Stimulated activated CD8-positive, alpha-beta memory T cell treated with anti-CD3 and anti-CD28 coated beads, Interleukin-4, amount 100 ng/mL, for 48 hours (primary cell): ENCODE data around the gene SETD1A.

ENCODE experiments used
- DNase-seq: peaks from one replicate; pipeline ENCODE4 v3.0.0-alpha.2; 2020

SETD1A gene

DNA sequence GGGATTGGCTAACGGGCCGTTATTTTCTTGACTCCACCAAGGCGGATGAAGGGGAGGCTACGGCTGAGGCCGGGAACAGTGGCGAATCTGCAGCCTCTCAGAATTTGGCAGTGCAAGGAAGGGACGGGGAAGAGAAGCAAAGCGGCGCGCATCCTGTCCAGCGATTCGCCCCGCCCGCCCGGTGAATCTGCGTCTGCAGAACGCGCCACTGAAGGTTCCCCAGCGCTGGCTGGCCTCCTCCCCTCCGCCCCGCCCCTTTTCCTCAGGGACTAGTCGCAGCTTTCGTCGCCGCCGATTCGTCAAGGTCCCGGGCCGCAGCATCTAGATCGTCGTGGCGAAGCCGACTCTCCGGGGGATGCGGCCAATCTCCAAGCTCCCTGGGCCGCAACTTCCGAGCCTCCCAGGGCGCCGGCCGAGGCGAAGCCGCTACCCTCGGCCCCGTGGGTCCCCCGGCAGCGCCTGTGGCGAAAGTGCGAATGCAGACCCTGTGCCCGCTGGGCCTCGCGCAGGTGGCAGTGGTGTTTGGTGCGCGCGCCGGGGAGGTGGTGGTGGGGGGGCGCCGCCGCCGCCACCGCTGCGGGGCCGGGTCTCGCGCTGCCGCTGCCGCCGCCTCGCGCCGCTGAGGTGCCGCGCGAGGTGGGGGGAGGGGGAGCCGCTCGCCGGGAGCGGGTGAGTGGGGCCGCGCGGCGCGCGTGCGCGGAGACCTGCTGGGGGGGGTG is at the start of gene SETD1A:
Gene SETD1A (plus strand): TSS at position 299 of the 719 bp plus-strand sequence. CDS start 978 bp downstream, outside the sequence.
- DNase-seq = peak; percentile 99

DNA sequence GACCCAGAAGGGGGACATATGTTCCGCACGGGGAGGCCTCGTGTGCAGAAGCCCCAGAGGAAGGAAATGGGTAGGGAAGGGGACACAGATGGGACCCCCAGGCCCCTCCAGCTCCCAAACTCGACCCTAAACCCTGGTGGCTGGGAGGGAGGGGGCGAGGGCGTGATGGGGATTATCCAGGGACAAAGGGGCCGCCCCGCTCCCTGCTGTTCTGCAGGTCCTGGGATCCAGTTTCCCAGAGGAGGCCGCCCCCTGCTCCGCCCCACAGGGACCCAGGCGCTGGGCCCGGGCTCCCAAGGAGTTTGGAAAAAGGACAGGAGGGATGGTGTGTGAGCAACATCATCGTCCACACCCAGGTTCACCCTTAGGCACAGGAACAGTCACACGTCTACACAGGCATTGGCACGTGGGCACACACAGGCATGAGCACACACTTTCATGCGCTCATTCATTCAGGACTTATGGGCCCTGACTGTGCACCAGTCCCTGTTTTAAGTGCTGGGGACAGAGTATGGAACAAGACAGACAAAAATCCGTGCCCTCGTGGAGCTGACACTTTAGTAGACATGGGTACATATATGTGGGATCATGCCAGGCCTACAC is 47.0 kb upstream of the SETD1A start:
- no peak for DNase-seq

- no peak for DNase-seq
Measured at GRCh38 chr16:30912794-30913412, 44.7 kb upstream of the SETD1A start.

- no peak for DNase-seq
Measured at GRCh38 chr16:30914830-30915229, 42.7 kb upstream of the SETD1A start.

- no peak for DNase-seq
Measured at GRCh38 chr16:30918614-30919013, 38.9 kb upstream of the SETD1A start.

DNA sequence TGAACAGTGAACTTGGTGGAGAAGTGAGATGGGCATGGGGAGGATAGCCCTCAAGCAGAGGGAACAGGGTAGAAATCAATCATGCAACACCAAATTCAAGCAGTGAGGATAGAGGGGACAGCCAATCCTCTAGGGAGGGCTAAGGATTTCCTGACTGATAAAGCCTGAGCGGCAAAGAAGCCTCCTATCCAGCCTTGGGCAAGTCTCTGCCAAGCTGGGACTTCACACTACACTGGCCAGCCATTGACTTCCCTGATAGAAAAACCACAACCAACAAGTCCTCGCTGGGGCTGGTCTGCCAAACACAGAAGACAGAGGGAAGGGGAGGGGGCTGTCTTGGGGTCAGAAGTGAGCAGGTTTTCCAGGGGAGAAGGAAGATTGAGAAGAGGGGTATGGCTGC is 36.7 kb upstream of the SETD1A start:
- no peak for DNase-seq

DNA sequence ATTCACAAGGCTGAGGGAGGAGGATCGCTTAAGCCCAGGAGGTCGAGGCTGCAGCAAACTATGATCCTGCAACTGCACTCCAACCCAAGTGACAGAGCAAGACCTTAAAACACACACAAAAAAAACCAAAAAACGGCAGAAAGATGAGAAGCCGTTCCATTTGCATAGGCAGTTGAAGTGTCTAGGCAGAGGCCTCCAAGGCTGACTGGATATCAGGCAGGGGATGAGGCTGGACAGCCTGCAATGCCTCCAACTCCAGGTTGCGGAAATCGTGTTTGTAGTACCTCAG is 36.2 kb upstream of the SETD1A start:
- DNase-seq = no peak

- peak; percentile 92 for DNase-seq
Measured at GRCh38 chr16:30921748-30922419, 35.7 kb upstream of the SETD1A start.

DNA sequence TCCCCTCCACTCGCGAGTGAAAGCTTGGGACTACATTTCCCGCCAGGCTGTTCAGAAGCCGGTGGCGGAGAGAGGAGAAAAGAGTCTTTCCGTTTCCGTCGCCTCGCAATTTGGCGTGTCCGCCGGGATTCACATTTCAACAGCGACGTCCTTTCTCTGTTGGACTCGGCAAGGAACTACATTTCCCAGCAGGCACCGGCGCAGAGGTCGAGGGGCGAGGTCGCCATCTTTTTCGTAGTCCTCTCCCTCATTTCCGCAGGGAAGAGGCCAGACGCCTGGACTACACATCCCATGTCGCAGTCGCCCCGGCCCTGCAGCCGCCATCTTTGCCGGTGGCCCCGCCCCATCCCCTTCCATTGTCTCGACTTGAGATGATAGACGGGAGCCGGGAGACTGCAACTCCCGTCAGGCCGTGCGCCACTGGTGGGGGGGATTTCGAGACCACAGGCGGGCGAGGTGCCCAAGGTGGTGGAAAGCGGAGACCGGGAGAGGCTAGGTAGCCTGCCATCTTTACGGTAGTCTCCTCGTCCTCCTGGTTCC is 35.1 kb upstream of the SETD1A start:
- DNase-seq = peak; percentile 99

GRCh38 chr16:30922960-30923535 is 34.5 kb upstream of the SETD1A start:
- DNase-seq = peak; percentile 97

DNA sequence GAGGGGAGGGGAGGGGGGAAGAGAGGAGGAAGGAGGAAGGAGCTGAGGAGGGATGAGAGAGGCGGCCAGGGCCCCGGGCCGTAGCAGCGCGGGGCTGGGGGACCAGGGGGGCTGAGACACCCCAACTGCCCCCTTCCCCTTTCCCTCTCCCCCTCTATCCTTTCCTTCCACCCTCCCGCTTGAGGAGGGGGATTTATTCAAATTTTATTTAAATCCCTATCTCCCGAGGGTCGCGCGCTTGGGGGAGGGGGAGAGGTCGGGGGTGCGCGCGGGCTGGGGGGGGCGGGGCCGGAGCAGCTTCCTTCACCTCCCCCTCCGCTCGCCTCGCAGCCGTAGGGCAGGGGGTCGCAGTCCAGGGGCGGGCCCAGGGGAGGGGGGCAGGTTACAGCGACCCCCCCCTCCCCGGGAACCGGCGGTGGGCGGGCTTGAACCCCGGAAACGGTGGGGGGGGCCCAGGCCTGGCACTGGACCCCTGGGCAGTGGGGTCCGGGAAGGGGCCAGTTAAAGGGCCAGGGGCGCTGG is 33.9 kb upstream of the SETD1A start, which contains the start of gene FBXL19:
Gene FBXL19 (plus strand): TSS at position 19 of the 522 bp plus-strand sequence. CDS start 2,183 bp downstream, outside the sequence.
- no peak for DNase-seq

DNA sequence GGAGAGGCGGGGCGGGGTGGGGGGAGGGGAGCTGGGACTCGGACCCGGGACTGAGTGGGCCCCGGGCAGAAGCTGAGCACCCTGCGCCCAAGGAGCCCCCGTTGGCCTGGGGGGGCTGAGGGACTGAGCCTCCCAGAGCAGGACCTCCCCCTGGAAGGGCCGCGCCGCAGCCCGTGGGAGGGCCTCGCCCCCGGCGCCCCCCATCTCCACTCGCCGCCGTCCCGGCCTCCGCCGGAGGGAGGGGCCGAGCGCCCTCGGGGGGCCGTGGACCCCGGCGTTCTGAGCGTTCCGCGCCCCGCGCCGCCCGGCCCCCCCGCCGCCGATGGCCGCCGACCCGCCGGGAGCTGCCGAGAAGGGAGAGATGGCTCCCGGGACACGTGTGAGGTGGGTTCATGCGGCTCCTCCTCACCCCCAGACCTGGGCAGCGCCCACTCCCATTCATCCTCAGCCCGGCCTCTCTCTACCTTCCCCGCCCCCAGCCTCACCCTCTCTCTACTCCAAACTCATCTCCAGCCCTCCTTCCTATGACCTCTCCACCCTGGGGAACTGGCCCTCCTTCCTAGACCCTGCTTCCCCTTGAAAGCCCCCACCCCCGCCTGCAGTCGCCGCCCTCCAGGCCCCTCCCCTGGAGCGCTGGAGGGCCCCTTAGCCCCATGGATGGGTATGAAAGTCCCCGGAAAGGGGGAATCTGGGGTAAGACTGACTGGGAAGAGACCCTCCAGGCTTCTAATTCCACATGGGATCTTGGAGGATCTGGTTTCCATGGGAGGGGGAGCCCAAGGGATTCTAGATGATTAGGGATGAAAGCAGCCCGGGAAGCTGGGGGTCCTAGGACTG is 33.3 kb upstream of the SETD1A start:
- peak; percentile 40 for DNase-seq

DNA sequence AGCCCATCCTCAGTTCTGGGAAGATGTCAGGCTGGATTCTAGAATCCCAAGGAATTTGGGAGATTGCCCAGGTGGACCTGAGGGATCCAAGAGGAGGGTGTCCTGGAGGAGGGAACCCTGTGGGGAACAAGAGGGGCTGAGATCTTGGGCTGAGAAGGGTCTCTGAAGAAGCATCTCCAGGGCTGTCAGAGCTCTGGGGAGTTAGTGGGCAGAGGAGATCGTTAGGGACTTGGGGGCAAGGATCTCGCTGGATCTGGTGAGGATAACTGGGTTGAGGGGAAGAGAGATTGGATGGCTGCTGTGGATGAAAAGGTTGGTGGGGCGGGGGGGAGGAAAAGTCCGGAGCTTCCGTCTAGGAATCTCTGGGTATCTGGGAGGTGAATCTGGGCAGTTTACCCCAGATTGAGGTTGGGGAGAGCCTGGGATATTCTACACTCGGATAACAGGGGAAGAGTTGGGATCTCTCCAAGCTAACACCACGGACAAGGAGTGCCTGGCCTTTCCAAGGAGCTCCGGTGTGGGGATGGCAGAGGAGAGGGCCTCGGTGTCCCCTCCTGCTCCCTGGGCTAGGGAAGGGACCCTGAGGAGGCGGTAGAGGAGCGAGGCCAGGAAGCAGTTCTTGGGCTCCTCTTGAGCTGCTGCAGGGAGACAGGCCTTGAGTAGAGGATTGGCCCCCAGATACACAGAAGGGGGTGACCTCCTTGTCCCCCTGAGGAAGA is 32.5 kb upstream of the SETD1A start:
- no peak for DNase-seq

DNA sequence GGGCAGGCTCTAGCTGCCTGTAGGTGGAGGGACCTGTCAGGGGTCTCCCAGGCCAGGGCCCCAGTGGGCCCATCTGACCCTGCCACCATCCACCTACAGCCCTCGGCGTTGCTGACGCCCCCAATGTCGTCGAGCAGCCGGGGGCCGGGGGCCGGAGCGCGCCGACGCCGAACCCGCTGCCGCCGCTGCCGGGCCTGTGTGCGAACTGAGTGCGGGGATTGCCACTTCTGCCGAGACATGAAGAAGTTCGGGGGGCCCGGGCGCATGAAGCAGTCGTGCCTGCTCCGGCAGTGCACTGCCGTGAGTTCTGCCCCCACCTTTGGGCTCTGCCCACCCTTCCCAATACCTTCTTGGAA is 31.9 kb upstream of the SETD1A start:
- no peak for DNase-seq

DNA sequence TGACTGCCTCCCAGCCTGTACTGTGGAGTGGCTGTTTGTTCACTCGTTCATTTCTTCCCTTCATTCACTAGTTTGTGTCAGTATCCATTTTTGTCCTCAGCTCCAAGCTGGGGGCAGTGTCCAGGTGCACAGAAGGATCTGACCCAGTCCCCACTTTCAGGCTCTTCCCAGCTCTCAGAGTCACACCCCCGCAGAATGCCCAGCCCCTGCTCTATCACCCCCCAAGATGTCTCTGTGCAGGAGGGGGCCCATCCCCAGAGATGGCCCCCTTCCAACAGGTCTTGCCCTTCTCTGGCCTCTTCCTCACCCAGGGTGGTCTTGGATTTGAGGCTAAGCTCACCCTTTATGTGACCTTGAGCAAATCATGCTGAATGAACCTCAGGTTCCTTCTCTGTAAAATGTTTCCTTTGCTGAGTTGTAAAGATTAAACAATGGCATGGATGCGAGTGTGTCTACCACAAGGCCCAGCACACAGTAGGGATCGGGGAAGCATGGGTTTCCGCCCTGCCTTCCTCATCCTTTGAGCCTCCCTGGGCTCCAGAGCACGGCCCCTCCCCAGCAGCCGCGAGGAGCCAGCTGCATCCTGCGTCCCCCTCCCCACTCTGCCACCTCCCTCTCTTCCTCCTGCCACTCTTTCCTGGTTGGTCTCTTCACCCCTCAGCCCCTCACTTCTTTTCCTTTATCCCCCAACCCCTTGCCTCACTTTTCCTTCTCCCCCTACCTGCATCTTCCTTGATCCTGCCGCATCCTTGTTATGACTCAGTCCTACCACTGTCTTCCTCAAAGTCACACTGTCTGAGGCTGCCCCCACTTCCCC is 31.4 kb upstream of the SETD1A start:
- no peak for DNase-seq

- DNase-seq = no peak
Measured at GRCh38 chr16:30926937-30927788, 30.4 kb upstream of the SETD1A start.

DNA sequence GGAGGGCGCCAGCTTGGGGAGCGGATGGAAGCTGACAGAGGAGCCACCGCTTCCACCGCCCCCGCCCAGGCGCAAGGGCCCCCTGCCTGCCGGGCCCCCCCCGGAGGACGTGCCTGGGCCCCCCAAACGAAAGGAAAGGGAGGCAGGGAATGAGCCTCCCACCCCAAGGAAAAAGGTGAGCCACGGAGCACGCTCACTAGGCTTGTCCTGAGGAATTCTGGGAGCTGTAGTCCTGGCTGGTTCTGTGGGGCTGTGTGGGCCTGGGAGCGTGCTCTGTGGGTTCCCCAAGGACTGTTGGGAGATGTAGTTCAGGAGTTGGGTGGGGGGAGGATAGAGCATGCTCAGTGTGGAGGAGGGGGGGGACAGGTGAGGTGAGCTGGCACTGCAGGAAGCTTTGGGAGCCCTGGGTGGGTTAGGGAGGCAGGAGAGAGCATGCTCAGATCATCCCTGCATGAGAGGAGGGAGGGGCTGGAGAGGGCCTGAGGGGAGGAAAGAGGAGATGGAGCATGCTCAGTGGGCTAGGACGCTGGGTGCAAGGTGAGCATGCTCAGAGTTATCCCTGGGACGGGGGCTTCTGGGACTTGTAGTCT is 29.7 kb upstream of the SETD1A start:
- DNase-seq = peak; percentile 55

GRCh38 chr16:30928390-30928789 is 29.2 kb upstream of the SETD1A start:
- no peak for DNase-seq

DNA sequence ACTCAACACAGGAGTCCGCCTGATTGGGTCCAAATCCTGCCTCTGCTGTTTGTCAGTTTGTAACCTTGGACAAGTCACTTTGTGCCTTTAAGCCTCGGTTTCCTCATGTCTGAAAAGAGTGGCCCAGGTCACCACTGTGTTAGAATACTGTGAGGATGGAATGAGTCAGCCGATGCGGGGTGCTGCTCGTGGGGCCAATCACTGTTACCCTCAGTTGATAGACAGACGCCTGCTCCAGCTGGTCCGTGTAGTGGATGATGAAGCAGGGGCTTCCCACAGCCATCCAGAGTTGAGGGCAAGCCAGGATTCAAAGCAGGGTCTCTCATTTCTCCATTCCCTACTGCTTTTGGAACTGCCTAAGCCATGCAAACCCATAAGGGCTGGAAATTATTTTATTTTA is 28.4 kb upstream of the SETD1A start:
- DNase-seq = no peak
